BLaER1 (cell line): ENCODE measurements around the gene PPM1B.
"Not testable (repeated sequence)": the region's sequence is repeated elsewhere in the genome, so short reads cannot be mapped to it uniquely, and the experiment has no call there.

Experiments
- H3K27ac ChIP-seq: shearing (Covaris generic); formaldehyde crosslinking; 2 replicates; pipeline ENCODE4 v1.8.1; 2022
- H3K27me3 ChIP-seq: shearing (Covaris generic); formaldehyde crosslinking; 2 replicates; pipeline ENCODE4 v1.8.1; 2022
- H3K36me3 ChIP-seq: shearing (Covaris generic); formaldehyde crosslinking; 2 replicates; pipeline ENCODE4 v1.8.1; 2022
- H3K4me1 ChIP-seq: shearing (Covaris generic); formaldehyde crosslinking; 2 replicates; pipeline ENCODE4 v1.8.1; 2022
- H3K4me2 ChIP-seq: shearing (Covaris generic); formaldehyde crosslinking; 2 replicates; pipeline ENCODE4 v1.8.1; 2022
- H3K4me3 ChIP-seq: shearing (Covaris generic); formaldehyde crosslinking; 2 replicates; pipeline ENCODE4 v1.8.1; 2022
- H3K9ac ChIP-seq: shearing (Covaris generic); formaldehyde crosslinking; 2 replicates; pipeline ENCODE4 v1.8.1; 2022
- H3K9me3 ChIP-seq: shearing (Covaris generic); formaldehyde crosslinking; 2 replicates; pipeline ENCODE4 v1.8.1; 2022
- H4K20me1 ChIP-seq: shearing (Covaris generic); formaldehyde crosslinking; 2 replicates; pipeline ENCODE4 v1.8.1; 2022
- Cebpa-rat ChIP-seq: shearing (Covaris generic); IDR thresholded peaks from 2 replicates; pipeline ENCODE4 v1.8.1; 2022

The PPM1B gene

GRCh38 chr2:44191739-44192138, 23.1 kb downstream of the PPM1B start:
- Histone ChIP-seq H3K4me2 (peak overlapping the region; percentile 44), H3K27me3 (no peaks in the 10 kb centered on the region), H3K9ac (no peak overlapping the region), H3K9me3 (peaks cover 18% of the 10 kb centered on the region), H3K36me3 (peaks cover 44% of the 10 kb centered on the region), H4K20me1 (peaks cover 71% of the 10 kb centered on the region), H3K4me3 (no peak overlapping the region), H3K4me1 (peaks cover 16% of the 10 kb centered on the region), H3K27ac (peak overlapping the region; percentile 14; the same call in 1 of the 2 replicates)
- TF ChIP-seq Cebpa-rat, result no peak

GRCh38 chr2:44192646-44193045, 24.0 kb downstream of the PPM1B start:
- Histone ChIP-seq H4K20me1 (peaks cover 62% of the 10 kb centered on the region), H3K27ac (no peak overlapping the region), H3K9me3 (peaks cover 17% of the 10 kb centered on the region), H3K9ac (no peak overlapping the region), H3K36me3 (peaks cover 46% of the 10 kb centered on the region), H3K4me2 (no peak overlapping the region), H3K4me1 (peaks cover 16% of the 10 kb centered on the region), H3K27me3 (no peaks in the 10 kb centered on the region), H3K4me3 (no peak overlapping the region)
- no peak for TF ChIP-seq Cebpa-rat

- no peaks in the 10 kb centered on the region for H3K27me3 ChIP-seq
- H3K36me3 ChIP-seq, result peaks cover 49% of the 10 kb centered on the region
- H3K4me1 ChIP-seq, result peaks cover 15% of the 10 kb centered on the region
- no peak overlapping the region for H3K27ac ChIP-seq
- no peak for TF ChIP-seq Cebpa-rat
- no peak overlapping the region for H3K4me2 ChIP-seq
- H3K9me3 ChIP-seq, result peaks cover 10% of the 10 kb centered on the region; the same call in 1 of the 2 replicates
- H3K4me3 ChIP-seq, result no peak overlapping the region
- peaks cover 62% of the 10 kb centered on the region for H4K20me1 ChIP-seq
- H3K9ac ChIP-seq, result no peak overlapping the region
These were observed 27.0 kb downstream of the PPM1B start for GRCh38 chr2:44195714-44196113.

- Histone ChIP-seq H3K4me1 (no peaks in the 10 kb centered on the region), H4K20me1 (peaks cover 59% of the 10 kb centered on the region), H3K36me3 (peaks cover 63% of the 10 kb centered on the region), H3K27me3 (no peaks in the 10 kb centered on the region), H3K9ac (no peak overlapping the region), H3K4me2 (no peak overlapping the region), H3K4me3 (no peak overlapping the region), H3K27ac (no peak overlapping the region), H3K9me3 (peaks cover 10% of the 10 kb centered on the region; the same call in 1 of the 2 replicates)
- no peak for TF ChIP-seq Cebpa-rat
These were observed 29.1 kb downstream of the PPM1B start for GRCh38 chr2:44197816-44198215.

GRCh38 chr2:44200011-44200410, 31.3 kb downstream of the PPM1B start:
- Histone ChIP-seq H3K4me2 (no peak overlapping the region), H3K36me3 (peaks cover 48% of the 10 kb centered on the region), H3K4me3 (no peak overlapping the region), H3K4me1 (0 out of 2 replicates have a peak, but pooled peaks cover 4% of the 10 kb centered on the region), H4K20me1 (peaks cover 70% of the 10 kb centered on the region), H3K9ac (no peak overlapping the region), H3K9me3 (peaks cover 10% of the 10 kb centered on the region; the same call in 1 of the 2 replicates), H3K27me3 (no peaks in the 10 kb centered on the region), H3K27ac (no peak overlapping the region)
- TF ChIP-seq Cebpa-rat, result no peak

GRCh38 chr2:44200759-44201158, 32.1 kb downstream of the PPM1B start:
- no peak overlapping the region for H3K4me3 ChIP-seq
- H3K4me2 ChIP-seq, result no peak overlapping the region
- TF ChIP-seq Cebpa-rat, result no peak
- H4K20me1 ChIP-seq, result peaks cover 67% of the 10 kb centered on the region
- peaks cover 41% of the 10 kb centered on the region for H3K36me3 ChIP-seq
- no peak overlapping the region for H3K9ac ChIP-seq
- H3K27me3 ChIP-seq, result no peaks in the 10 kb centered on the region
- no peak overlapping the region for H3K27ac ChIP-seq
- H3K4me1 ChIP-seq, result 0 out of 2 replicates have a peak, but pooled peaks cover 9% of the 10 kb centered on the region
- H3K9me3 ChIP-seq, result 0 out of 2 replicates have a peak, but pooled peaks cover 5% of the 10 kb centered on the region

- H3K4me1 ChIP-seq, result 0 out of 2 replicates have a peak, but pooled peaks cover 9% of the 10 kb centered on the region
These were observed 33.0 kb downstream of the PPM1B start for GRCh38 chr2:44201648-44202165.

GRCh38 chr2:44203542-44203941, 34.9 kb downstream of the PPM1B start:
- Histone ChIP-seq H3K4me1 (0 out of 2 replicates have a peak, but pooled peaks cover 9% of the 10 kb centered on the region), H3K9ac (no peak overlapping the region), H3K4me2 (no peak overlapping the region), H3K27me3 (no peaks in the 10 kb centered on the region), H3K27ac (no peak overlapping the region), H3K36me3 (peaks cover 33% of the 10 kb centered on the region), H3K9me3 (0 out of 2 replicates have a peak, but pooled peaks cover 5% of the 10 kb centered on the region), H3K4me3 (no peak overlapping the region), H4K20me1 (peaks cover 59% of the 10 kb centered on the region)
- TF ChIP-seq Cebpa-rat, result no peak

More at GRCh38 chr2:44201648-44202165, 33.0 kb downstream of the PPM1B start:
- Histone ChIP-seq H3K27me3 (no peaks in the 10 kb centered on the region), H4K20me1 (peaks cover 64% of the 10 kb centered on the region), H3K27ac (no peak overlapping the region), H3K9me3 (0 out of 2 replicates have a peak, but pooled peaks cover 5% of the 10 kb centered on the region), H3K4me3 (no peak overlapping the region), H3K36me3 (peaks cover 31% of the 10 kb centered on the region), H3K4me2 (no peak overlapping the region), H3K9ac (no peak overlapping the region)
- no peak for TF ChIP-seq Cebpa-rat

GRCh38 chr2:44205169-44205568, 36.5 kb downstream of the PPM1B start:
- Histone ChIP-seq H3K27ac (no peak overlapping the region), H3K36me3 (peaks cover 47% of the 10 kb centered on the region), H3K4me2 (no peak overlapping the region), H3K4me3 (no peak overlapping the region), H3K9me3 (0 out of 2 replicates have a peak, but pooled peaks cover 5% of the 10 kb centered on the region), H4K20me1 (peaks cover 51% of the 10 kb centered on the region), H3K9ac (no peak overlapping the region), H3K27me3 (no peaks in the 10 kb centered on the region), H3K4me1 (0 out of 2 replicates have a peak, but pooled peaks cover 9% of the 10 kb centered on the region)
- TF ChIP-seq Cebpa-rat, result no peak

- TF ChIP-seq Cebpa-rat, result no peak
These were observed 38.4 kb downstream of the PPM1B start for GRCh38 chr2:44207102-44207501.

GRCh38 chr2:44207648-44208047, 39.0 kb downstream of the PPM1B start:
- not testable (repeated sequence) for H3K4me1 ChIP-seq, H3K9ac ChIP-seq

More at GRCh38 chr2:44207102-44207501, 38.4 kb downstream of the PPM1B start:
- no peak overlapping the region for H3K4me2 ChIP-seq
- 0 out of 2 replicates have a peak, but pooled peaks cover 9% of the 10 kb centered on the region for H3K4me1 ChIP-seq
- no peak overlapping the region for H3K27ac ChIP-seq
- 0 out of 2 replicates have a peak, but pooled peaks cover 5% of the 10 kb centered on the region for H3K9me3 ChIP-seq
- H4K20me1 ChIP-seq, result peaks cover 32% of the 10 kb centered on the region
- peaks cover 52% of the 10 kb centered on the region for H3K36me3 ChIP-seq
- H3K9ac ChIP-seq, result no peak overlapping the region
- H3K27me3 ChIP-seq, result no peaks in the 10 kb centered on the region
- no peak overlapping the region for H3K4me3 ChIP-seq

More at GRCh38 chr2:44207648-44208047, 39.0 kb downstream of the PPM1B start:
- peaks cover 57% of the 10 kb centered on the region for H3K36me3 ChIP-seq
- H3K27ac ChIP-seq, H3K4me2 ChIP-seq, H3K27me3 ChIP-seq, H3K9me3 ChIP-seq, H3K4me3 ChIP-seq: not testable (repeated sequence)
- peaks cover 28% of the 10 kb centered on the region for H4K20me1 ChIP-seq
